Muscle of back (tissue), 11 donors: Measurements from ENCODE around the gene UNC5C. TPM values are rescaled to one million over a fixed set of nuclear protein-coding genes. Genes with fewer than 3 reads are reported as not detected.

Experiments
- DNase-seq, 3 donors: peaks; one replicate each; pipeline versions ENCODE4 v3.0.0 to v3.0.0-alpha.2; 2013
- polyA plus RNA-seq, 10 donors: library from polyadenylated mRNA; unstranded; fragments of 120-200 nt; gene quantifications; one replicate each; pipeline ENCODE4 v1.2.1, GENCODE V29; 2013; ENCODE audit not compliant: insufficient read length in 10 of 10

Gene UNC5C
- polyA plus RNA-seq, 10 donors, result 0.50 to 1.6 (median 0.96) TPM

DNA sequence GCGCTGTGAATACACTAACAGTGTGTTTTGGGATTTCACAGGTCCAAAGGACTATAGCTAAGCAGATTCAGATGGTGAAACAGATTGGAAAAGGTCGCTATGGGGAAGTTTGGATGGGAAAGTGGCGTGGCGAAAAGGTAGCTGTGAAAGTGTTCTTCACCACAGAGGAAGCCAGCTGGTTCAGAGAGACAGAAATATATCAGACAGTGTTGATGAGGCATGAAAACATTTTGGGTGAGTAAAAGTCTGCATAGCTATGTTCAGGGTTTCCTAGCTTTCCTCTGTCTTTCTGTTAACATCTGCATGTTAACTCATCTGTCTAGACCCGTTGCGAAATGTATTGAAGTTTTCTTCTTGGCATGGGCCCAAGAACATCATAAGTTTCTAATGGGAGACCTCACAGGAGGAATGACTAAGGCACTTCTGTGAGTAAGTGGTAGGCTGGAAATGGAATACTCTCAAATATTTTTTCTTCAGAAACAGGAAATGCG, 418.9 kb downstream of the UNC5C start:
- DNase-seq, result peak; percentile 89 to 99 (median 92)

DNA sequence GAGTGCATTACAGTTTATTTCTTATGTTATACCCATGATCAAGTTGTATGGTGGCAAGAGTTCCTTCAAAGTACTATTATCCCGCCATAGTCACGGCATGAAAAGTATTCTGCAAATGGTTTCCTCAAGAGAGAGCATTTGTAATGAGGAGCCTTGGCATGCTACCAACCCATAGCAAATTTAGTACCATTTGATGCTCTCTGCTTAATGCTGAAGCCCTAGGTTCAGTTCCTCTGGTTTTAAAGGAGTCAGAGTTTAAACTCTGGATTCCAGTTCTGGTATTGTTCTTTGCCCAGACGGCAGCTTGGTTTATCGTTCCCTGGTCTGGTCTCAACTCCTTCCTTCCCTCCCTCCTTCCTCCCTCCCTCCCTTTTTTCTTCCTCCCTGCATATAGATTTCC, 419.7 kb downstream of the UNC5C start:
- peak in 1 of 3 donors; percentile 34 for DNase-seq

DNA sequence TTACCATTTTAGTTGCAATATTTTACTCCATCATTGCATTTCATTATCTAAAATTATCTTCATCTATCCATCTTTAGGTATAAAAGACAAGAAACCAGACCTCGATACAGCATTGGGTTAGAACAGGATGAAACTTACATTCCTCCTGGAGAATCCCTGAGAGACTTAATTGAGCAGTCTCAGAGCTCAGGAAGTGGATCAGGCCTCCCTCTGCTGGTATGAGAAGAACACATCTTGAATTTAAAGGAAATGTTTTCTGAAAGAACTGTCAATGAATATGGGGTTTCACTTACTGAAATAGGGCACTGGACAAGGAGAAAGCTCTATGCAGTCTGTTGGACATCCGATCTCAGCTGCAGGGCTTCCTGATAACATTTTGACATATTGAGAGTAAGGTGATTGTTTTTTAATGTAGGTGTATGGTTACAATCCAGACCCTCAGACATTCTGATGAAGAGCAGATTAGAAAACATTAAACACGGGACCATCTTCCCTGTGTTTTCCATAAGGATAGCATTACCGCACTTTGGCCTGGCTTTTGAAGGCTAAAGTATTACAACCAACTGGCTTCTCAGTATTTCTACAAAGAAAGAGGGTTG, 423.8 kb downstream of the UNC5C start:
- peak; percentile 54 to 73 (median 56) for DNase-seq

DNA sequence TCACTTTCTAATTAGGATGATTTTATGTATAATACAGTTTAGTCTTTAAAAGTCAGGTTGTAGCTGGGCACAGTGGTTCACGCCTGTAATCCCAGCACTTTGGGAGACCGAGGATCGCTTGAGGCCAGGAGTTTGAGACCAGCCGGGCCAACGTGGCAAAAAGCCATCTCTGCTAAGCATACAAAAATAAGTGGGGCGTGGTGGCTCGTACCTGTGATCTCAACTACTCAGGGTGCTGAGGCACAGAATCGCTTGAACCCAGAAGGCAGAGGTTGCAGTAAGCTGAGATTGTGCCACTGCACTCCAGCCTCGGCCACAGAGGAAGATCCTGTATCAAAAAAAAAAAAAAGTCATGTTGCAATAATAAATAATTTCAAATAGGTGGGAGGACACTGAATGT, 426.8 kb downstream of the UNC5C start:
- no peak for DNase-seq

DNA sequence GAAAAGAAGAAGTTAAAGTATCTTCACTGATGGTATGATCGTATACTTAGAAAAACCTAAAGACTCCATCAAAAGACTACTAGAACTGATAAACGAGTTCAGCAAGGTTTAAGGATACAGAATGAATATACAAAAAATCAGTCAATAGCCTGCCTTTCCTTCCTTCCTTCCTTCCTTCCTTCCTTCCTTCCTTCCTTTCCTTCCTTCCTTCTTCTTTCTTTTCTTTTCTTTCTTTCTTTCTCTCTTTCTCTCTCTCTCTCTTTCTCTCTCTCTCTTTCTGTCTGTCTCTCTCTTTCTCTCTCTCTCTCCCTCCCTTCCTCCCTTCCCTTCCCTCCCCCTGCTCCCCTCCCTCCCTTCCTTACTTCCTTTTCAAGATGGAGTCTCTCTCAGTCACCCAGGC, 428.3 kb downstream of the UNC5C start:
- DNase-seq, result no peak

DNA sequence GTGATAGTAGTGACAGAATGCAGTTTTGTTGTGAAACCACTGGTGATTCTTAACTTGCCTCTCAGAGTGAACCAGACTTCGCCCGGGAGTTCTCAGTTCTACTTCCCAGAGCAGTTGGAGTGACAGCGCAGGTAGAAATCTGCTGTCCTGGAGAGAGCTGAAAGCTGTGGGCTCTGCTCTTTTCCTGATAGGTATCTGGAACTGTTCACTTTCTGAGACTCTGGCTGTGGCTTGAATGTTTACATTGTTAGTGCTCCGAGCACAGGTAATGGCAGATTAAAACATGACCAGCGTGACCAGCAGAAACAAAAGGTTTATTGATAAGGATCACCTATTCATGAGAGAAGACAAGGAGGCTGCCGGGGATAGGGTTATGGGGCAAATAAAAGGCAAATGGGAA, 430.3 kb downstream of the UNC5C start:
- DNase-seq, result no peak

DNA sequence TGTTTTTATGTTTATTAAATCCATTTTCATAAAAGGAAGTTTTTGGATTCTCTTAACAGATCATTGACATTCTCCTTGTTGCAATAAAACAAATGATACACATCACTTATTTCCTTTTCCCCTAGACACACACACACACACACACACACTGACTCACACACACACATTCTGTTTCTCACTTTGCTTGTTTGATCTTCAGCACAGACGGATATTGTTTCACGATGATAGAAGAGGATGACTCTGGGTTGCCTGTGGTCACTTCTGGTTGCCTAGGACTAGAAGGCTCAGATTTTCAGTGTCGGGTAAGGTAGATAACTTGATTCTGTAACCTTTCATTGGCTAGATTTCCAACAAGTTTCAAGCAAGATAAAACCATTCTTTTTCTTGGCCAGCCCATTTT, 434.3 kb downstream of the UNC5C start:
- no peak for DNase-seq
